Measurements from ENCODE around the gene NCAPD3. TPM values are rescaled to one million over a fixed set of nuclear protein-coding genes. Genes with fewer than 3 reads are reported as not detected.

Gene NCAPD3
- total RNA-seq (21.3 TPM), polyA plus RNA-seq (ENCODE audit: insufficient read depth, low read depth, low replicate concordance) (3.7 TPM)
- long read RNA-seq, donor 1: 0 reads
- long read RNA-seq, donor 2, full-length matches to known transcripts: 1 of 1 reads
- long read RNA-seq, donor 2, partial matches to known transcripts: 0 of 1 reads
- long read RNA-seq, donor 2, other reads (novel, unspliced or antisense): 0 of 1 reads
- long read RNA-seq, donor 3, partial matches to known transcripts: 15 of 47 reads
- long read RNA-seq, donor 3, other reads (novel, unspliced or antisense): 32 of 47 reads
- long read RNA-seq, donor 4: 0 reads
- long read RNA-seq, donor 5: 0 reads
- long read RNA-seq, donor 6, partial matches to known transcripts: 11 of 12 reads
- long read RNA-seq, donor 6, other reads (novel, unspliced or antisense): 0 of 12 reads
- long read RNA-seq, donor 7, full-length matches to known transcripts: 1 of 5 reads
- long read RNA-seq, donor 7, partial matches to known transcripts: 1 of 5 reads
- long read RNA-seq, donor 7, other reads (novel, unspliced or antisense): 3 of 5 reads
- long read RNA-seq, donor 8, partial matches to known transcripts: 0 of 2 reads
- long read RNA-seq, donor 8, other reads (novel, unspliced or antisense): 0 of 2 reads
- long read RNA-seq, donor 9: 0 reads
- long read RNA-seq, donor 10: 0 reads

GRCh38 chr11:134223836-134224709, at the start of gene NCAPD3, which contains the start of gene VPS26B:
Gene NCAPD3 (minus strand): TSS chr11:134223967. CDS start chr11:134223926, 41 bp downstream.
Gene VPS26B (plus strand): TSS chr11:134224671. CDS start chr11:134225123, 452 bp downstream.
- FAIRE-seq (peak; percentile 49), DNase-seq (peak; percentile 97 to 99 (median 98))
- intact Hi-C loops (cut with DNase I): no loop called here
- Histone ChIP-seq H3K9ac (ENCODE audit: low read length in 3 of 3) (peak within 1 kb of the TSS; percentile 75 to 98 (median 92)), H3K36me3 (ENCODE audit: control insufficient read depth in 2 of 3, insufficient read depth in 3 of 3, low read length in 3 of 3) (peaks cover 0 to 4% (median 3%) of the 10 kb centered on the region in 3 donors), H3K9me3 (ENCODE audit: control insufficient read depth in 2 of 3, insufficient read depth in 1 of 3, low read length in 3 of 3) (no peaks in the 10 kb centered on the region), H3K4me1 (ENCODE audit: control insufficient read depth in 2 of 3, insufficient read depth in 2 of 3, low read depth in 1 of 3, low read length in 3 of 3) (peaks cover 0 to 18% (median 17%) of the 10 kb centered on the region in 3 donors), H3K27ac (ENCODE audit: low read depth in 2 of 2, low read length in 2 of 2) (peak within 1 kb of the TSS; percentile 96 to 100), H3K4me3 (ENCODE audit: low read length in 3 of 3) (peak within 1 kb of the TSS; percentile 92 to 100 (median 97)), H3K27me3 (ENCODE audit: control insufficient read depth, insufficient read depth, low read length) (no peaks in the 10 kb centered on the region)
- TF ChIP-seq CTCF (IDR thresholded peaks at IDR 0.05; ENCODE audit: borderline replicate concordance, extremely low read depth, insufficient read depth): no peak

- TF ChIP-seq CTCF (IDR thresholded peaks at IDR 0.05; ENCODE audit: borderline replicate concordance, extremely low read depth, insufficient read depth): no peak
- H3K36me3 ChIP-seq (ENCODE audit: control insufficient read depth in 2 of 3, insufficient read depth in 3 of 3, low read length in 3 of 3): no peaks in the 10 kb centered on the region
- no peak overlapping the region for H3K27ac ChIP-seq (ENCODE audit: low read depth in 2 of 2, low read length in 2 of 2)
- H3K27me3 ChIP-seq (ENCODE audit: control insufficient read depth, insufficient read depth, low read length): peaks cover 24% of the 10 kb centered on the region
- no peak for DNase-seq
- intact Hi-C loops (cut with DNase I): no loop called here
- H3K4me3 ChIP-seq (ENCODE audit: low read length in 3 of 3): no peak overlapping the region
- peaks cover 0 to 9% (median 0%) of the 10 kb centered on the region in 3 donors for H3K4me1 ChIP-seq (ENCODE audit: control insufficient read depth in 2 of 3, insufficient read depth in 2 of 3, low read depth in 1 of 3, low read length in 3 of 3)
- H3K9me3 ChIP-seq (ENCODE audit: control insufficient read depth in 2 of 3, insufficient read depth in 1 of 3, low read length in 3 of 3): no peaks in the 10 kb centered on the region
- no peak overlapping the region for H3K9ac ChIP-seq (ENCODE audit: low read length in 3 of 3)
- no peak for FAIRE-seq
These were observed 49.5 kb upstream of the NCAPD3 start for GRCh38 chr11:134273317-134273712.

- FAIRE-seq: no peak
- Histone ChIP-seq H3K9ac (ENCODE audit: low read length in 3 of 3) (no peak overlapping the region), H3K36me3 (ENCODE audit: control insufficient read depth in 2 of 3, insufficient read depth in 3 of 3, low read length in 3 of 3) (no peaks in the 10 kb centered on the region), H3K4me3 (ENCODE audit: low read length in 3 of 3) (no peak overlapping the region), H3K27me3 (ENCODE audit: control insufficient read depth, insufficient read depth, low read length) (peaks cover 21% of the 10 kb centered on the region), H3K9me3 (ENCODE audit: control insufficient read depth in 2 of 3, insufficient read depth in 1 of 3, low read length in 3 of 3) (no peaks in the 10 kb centered on the region), H3K27ac (ENCODE audit: low read depth in 2 of 2, low read length in 2 of 2) (no peak overlapping the region), H3K4me1 (ENCODE audit: control insufficient read depth in 2 of 3, insufficient read depth in 2 of 3, low read depth in 1 of 3, low read length in 3 of 3) (peaks cover 0 to 9% (median 0%) of the 10 kb centered on the region in 3 donors)
- no peak for TF ChIP-seq CTCF (IDR thresholded peaks at IDR 0.05; ENCODE audit: borderline replicate concordance, extremely low read depth, insufficient read depth)
- intact Hi-C loops (cut with DNase I): no loop called here
- DNase-seq: peak in 3 of 5 donors; percentile 33 to 67 (median 38)
These were observed 48.9 kb upstream of the NCAPD3 start for GRCh38 chr11:134272381-134273316.
